GM10266 (cell line): ENCODE data around the gene UVRAG.
"Not testable (repeated sequence)": the region's sequence is repeated elsewhere in the genome, so short reads cannot be mapped to it uniquely, and the experiment has no call there.

Experiments used
- DNase-seq: peaks from one replicate; pipeline ENCODE4 v3.0.0; 2012; ENCODE audit errors: extremely low spot score
- CTCF ChIP-seq: IDR thresholded peaks from 2 replicates; pipeline ENCODE4 v1.5.1; 2012; ENCODE audit warnings: mild to moderate bottlenecking, low read depth; ENCODE audit not compliant: control insufficient read depth, insufficient read depth; ENCODE audit errors: missing control alignments

The UVRAG gene

GRCh38 chr11:76077575-76078150 is 262.7 kb downstream of the UVRAG start:
- no peak for TF ChIP-seq CTCF
- DNase-seq = no peak

GRCh38 chr11:76081084-76081483 is 266.1 kb downstream of the UVRAG start:
- not testable (repeated sequence) for DNase-seq

- TF ChIP-seq CTCF = no peak
- no peak for DNase-seq
These were observed 268.8 kb downstream of the UVRAG start for GRCh38 chr11:76083563-76084451.

DNA sequence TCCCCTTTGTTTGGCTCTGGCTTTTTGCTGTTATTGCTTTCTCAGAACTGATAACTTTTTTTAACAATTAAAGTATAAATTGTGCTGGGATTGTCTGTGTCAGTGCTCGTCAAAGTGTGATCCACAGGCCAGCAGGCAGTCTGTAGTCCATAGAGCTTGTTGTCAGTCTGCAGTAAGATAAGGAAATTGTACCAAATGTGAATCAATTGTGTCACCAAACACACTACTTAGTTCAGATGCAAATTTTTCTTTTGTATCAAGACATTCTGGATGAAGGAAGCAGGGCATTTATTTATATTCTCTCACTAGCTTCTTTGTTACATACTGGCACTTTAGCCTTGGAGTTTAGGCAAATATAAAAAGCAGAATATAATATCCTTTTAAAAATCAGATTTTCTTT is 270.3 kb downstream of the UVRAG start:
- no peak for DNase-seq
- no peak for TF ChIP-seq CTCF

DNA sequence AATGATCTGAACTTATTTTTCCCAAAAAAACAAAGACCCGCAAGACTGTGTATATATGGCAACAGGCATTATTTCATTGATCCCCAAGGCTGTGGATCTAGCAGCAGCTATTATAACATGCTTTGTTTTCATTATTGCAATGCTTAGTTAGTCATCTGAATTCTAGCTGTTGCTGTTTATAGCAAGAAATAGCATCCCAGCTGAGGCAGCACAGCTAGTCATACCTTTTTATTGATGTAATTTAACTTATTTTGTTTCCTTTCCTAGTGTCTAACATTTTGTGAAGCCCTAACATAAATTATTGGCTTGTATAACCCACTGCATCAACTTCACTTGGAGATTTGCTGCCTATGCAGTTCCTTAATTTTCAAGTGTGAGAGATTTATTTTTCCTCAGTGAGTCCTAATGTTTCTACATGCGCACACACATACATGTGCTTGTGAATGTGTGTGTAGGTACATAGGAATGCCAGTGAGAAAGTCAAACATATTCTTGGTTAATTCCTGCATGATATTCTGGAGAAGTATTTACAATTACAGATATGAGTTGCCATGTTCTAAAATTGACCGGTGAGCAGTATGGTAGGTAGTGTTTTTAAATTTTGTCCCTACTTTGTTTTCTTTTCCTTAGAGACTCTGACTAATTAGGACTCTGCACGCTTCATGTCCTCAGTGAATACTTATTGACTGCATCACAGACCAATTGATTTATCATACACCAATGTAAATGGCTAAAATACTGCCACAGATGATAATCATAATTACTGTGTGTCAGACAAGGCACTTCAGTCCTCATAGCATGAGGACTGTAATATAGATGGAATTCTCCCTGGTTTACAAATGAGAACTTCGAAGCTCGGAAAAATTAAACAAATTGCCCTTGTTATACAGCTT is 272.0 kb downstream of the UVRAG start:
- no peak for TF ChIP-seq CTCF
- no peak for DNase-seq

- no peak for TF ChIP-seq CTCF
- DNase-seq = no peak
These were observed 272.7 kb downstream of the UVRAG start for GRCh38 chr11:76087749-76088148.

- DNase-seq = no peak
- no peak for TF ChIP-seq CTCF
These were observed 273.5 kb downstream of the UVRAG start for GRCh38 chr11:76088511-76088910.
